ENCODE results near the gene TP53AIP1. TPM values are rescaled to one million over a fixed set of nuclear protein-coding genes. Genes with fewer than 3 reads are reported as not detected.

Gene TP53AIP1
- total and polyA plus RNA-seq, 10 of the 15 experiments (the other 5 are each of a cell fraction or from before 2014, with no cell fraction given), result 0.01 TPM; not detected in 9

DNA sequence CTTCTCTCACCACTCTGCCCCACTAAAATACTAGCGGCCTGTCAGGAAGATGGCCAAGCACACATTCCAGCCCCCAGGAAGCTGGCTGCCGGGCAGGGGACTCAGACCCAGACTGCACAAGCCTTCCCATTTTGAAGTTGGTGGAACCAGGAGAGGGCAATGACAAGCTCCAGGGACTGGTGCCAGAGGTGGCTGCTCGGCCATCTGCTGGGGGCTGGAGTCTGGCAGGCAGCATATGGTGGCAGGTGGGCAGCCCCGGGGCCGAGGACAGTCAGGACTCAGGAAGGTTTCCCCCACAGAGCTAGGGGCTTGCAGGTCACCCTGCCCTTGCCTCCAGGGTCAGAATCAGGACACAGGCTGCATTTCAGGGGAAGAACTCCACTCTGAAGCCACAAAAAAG lies 28.9 kb downstream of the TP53AIP1 start (continued):
- TF ChIP-seq, protein P1, sequence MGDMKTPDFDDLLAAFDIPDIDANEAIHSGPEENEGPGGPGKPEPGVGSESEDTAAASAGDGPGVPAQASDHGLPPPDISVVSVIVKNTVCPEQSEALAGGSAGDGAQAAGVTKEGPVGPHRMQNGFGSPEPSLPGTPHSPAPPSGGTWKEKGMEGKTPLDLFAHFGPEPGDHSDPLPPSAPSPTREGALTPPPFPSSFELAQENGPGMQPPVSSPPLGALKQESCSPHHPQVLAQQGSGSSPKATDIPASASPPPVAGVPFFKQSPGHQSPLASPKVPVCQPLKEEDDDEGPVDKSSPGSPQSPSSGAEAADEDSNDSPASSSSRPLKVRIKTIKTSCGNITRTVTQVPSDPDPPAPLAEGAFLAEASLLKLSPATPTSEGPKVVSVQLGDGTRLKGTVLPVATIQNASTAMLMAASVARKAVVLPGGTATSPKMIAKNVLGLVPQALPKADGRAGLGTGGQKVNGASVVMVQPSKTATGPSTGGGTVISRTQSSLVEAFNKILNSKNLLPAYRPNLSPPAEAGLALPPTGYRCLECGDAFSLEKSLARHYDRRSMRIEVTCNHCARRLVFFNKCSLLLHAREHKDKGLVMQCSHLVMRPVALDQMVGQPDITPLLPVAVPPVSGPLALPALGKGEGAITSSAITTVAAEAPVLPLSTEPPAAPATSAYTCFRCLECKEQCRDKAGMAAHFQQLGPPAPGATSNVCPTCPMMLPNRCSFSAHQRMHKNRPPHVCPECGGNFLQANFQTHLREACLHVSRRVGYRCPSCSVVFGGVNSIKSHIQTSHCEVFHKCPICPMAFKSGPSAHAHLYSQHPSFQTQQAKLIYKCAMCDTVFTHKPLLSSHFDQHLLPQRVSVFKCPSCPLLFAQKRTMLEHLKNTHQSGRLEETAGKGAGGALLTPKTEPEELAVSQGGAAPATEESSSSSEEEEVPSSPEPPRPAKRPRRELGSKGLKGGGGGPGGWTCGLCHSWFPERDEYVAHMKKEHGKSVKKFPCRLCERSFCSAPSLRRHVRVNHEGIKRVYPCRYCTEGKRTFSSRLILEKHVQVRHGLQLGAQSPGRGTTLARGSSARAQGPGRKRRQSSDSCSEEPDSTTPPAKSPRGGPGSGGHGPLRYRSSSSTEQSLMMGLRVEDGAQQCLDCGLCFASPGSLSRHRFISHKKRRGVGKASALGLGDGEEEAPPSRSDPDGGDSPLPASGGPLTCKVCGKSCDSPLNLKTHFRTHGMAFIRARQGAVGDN (IDR thresholded peaks at IDR 0.05), result no peak
- TF ChIP-seq CREB1 (IDR thresholded peaks at IDR 0.05; ENCODE audit: low read depth) (no peak), SREBF1 (IDR thresholded peaks at IDR 0.05; ENCODE audit: low read length) (no peak), BCL11A (IDR thresholded peaks at IDR 0.05; ENCODE audit: low read depth, low read length) (no peak), NR2C2 (IDR thresholded peaks at IDR 0.05; ENCODE audit: borderline replicate concordance, control insufficient read depth, insufficient read length, low read depth) (no peak), NBN (IDR thresholded peaks at IDR 0.05) (no peak)
- TF ChIP-seq, protein P2, sequence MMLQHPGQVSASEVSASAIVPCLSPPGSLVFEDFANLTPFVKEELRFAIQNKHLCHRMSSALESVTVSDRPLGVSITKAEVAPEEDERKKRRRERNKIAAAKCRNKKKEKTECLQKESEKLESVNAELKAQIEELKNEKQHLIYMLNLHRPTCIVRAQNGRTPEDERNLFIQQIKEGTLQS (IDR thresholded peaks at IDR 0.05; ENCODE audit: borderline replicate concordance, extremely low read depth, low read depth, low read length), result no peak
- TF ChIP-seq, protein P3, sequence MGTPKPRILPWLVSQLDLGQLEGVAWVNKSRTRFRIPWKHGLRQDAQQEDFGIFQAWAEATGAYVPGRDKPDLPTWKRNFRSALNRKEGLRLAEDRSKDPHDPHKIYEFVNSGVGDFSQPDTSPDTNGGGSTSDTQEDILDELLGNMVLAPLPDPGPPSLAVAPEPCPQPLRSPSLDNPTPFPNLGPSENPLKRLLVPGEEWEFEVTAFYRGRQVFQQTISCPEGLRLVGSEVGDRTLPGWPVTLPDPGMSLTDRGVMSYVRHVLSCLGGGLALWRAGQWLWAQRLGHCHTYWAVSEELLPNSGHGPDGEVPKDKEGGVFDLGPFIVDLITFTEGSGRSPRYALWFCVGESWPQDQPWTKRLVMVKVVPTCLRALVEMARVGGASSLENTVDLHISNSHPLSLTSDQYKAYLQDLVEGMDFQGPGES (IDR thresholded peaks at IDR 0.05), result no peak

DNA sequence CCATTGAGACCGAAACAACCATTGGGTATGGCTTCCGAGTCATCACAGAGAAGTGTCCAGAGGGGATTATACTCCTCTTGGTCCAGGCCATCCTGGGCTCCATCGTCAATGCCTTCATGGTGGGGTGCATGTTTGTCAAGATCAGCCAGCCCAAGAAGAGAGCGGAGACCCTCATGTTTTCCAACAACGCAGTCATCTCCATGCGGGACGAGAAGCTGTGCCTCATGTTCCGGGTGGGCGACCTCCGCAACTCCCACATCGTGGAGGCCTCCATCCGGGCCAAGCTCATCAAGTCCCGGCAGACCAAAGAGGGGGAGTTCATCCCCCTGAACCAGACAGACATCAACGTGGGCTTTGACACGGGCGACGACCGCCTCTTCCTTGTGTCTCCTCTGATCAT lies 31.0 kb downstream of the TP53AIP1 start:
- Histone ChIP-seq H3K4me1 (ENCODE audit: control insufficient read depth, insufficient read depth, low read length) (no peaks in the 10 kb centered on the region), H3K36me3 (ENCODE audit: control insufficient read depth in 2 of 2, insufficient read depth in 2 of 2, low read length in 1 of 2) (no peaks in the 10 kb centered on the region), H3K4me3 (no peak overlapping the region), H3K27me3 (replicated peaks in 1 of 2; ENCODE audit: control insufficient read depth in 2 of 2, insufficient read depth in 2 of 2, low read length in 1 of 2) (peaks cover 3 to 7% of the 10 kb centered on the region in 2 experiments; a peak in 3 of 4 replicates), H3K9me3 (replicated peaks; ENCODE audit: control insufficient read depth, insufficient read depth, low read length) (no peaks in the 10 kb centered on the region), H3K79me2 (ENCODE audit: control insufficient read depth, insufficient read depth, low read length) (no peaks in the 10 kb centered on the region), H3K4me2 (ENCODE audit: control insufficient read depth, insufficient read depth) (no peak overlapping the region), H3K27ac (ENCODE audit: control insufficient read depth, insufficient read depth) (no peak overlapping the region), H2AFZ (ENCODE audit: control insufficient read depth, low read depth, low read length) (no peak overlapping the region), H4K20me1 (ENCODE audit: control insufficient read depth, insufficient read depth) (no peaks in the 10 kb centered on the region), H3K9ac (ENCODE audit: control insufficient read depth, insufficient read depth, low read length) (no peak overlapping the region)
- ATAC-seq (no peak), DNase-seq (ENCODE audit: low read depth, low spot score) (no peak), FAIRE-seq (no peak)
- TF ChIP-seq, protein P4, sequence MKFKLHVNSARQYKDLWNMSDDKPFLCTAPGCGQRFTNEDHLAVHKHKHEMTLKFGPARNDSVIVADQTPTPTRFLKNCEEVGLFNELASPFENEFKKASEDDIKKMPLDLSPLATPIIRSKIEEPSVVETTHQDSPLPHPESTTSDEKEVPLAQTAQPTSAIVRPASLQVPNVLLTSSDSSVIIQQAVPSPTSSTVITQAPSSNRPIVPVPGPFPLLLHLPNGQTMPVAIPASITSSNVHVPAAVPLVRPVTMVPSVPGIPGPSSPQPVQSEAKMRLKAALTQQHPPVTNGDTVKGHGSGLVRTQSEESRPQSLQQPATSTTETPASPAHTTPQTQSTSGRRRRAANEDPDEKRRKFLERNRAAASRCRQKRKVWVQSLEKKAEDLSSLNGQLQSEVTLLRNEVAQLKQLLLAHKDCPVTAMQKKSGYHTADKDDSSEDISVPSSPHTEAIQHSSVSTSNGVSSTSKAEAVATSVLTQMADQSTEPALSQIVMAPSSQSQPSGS (IDR thresholded peaks at IDR 0.05; ENCODE audit: low read length), result no peak
- TF ChIP-seq SUZ12 (IDR thresholded peaks at IDR 0.05; ENCODE audit: unreplicated experiment), result no peak
- no peak for TF ChIP-seq CBX3 (IDR thresholded peaks at IDR 0.05; ENCODE audit: borderline replicate concordance, low read depth)
- TF ChIP-seq, protein P5, sequence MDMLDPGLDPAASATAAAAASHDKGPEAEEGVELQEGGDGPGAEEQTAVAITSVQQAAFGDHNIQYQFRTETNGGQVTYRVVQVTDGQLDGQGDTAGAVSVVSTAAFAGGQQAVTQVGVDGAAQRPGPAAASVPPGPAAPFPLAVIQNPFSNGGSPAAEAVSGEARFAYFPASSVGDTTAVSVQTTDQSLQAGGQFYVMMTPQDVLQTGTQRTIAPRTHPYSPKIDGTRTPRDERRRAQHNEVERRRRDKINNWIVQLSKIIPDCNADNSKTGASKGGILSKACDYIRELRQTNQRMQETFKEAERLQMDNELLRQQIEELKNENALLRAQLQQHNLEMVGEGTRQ (IDR thresholded peaks at IDR 0.05; ENCODE audit: borderline replicate concordance, low read depth, low read length), result no peak
- TF ChIP-seq IKZF2 (IDR thresholded peaks at IDR 0.05), result no peak
- TF ChIP-seq ZNF217 (IDR thresholded peaks at IDR 0.05), result no peak
- TF ChIP-seq NRF1 (conservative IDR thresholded peaks at IDR 0.05; ENCODE audit: low read depth, low read length), result no peak
- WGBS (ENCODE audit: insufficient coverage, insufficient replicate concordance, low lambda C conversion rate, missing lambda C conversion rate), result 51% methylated on average over 15 of the region's 18 CpGs
- intact Hi-C loops (cut with micrococcal nuclease; ENCODE audit: unreplicated experiment), result no loop called here
- BruUV-seq (replicated peaks), result no TSS peak
- ChIA-PET POLR2A (no interaction called here), CTCF (interaction anchor here (0.8 to 1.2 kb wide), 2 partner anchors 14 to 27 kb away, joined by 3 to 4 read pairs; no protein-coding TSS in a partner anchor), RAD21 (ENCODE audit: unreplicated experiment) (no interaction called here), SMC1A (ENCODE audit: uncharacterized antibody, unreplicated experiment) (no interaction called here)
- in situ Hi-C loops (cut with MboI), result no loop called here

Measured in GM12878 (cell line).